Small intestine (tissue), 7 donors: ENCODE measurements around the gene EML1. TPM values are rescaled to one million over a fixed set of nuclear protein-coding genes. Genes with fewer than 3 reads are reported as not detected.

Experiments
- DNase-seq, 2 donors: peaks; one replicate each; pipeline versions ENCODE4 v3.0.0 to v3.0.0-alpha.2; 2013
- FAIRE-seq: peaks from 2 replicates; lab custom pipeline; 2012; peaks lifted over from hg19 to GRCh38; lab: Jason Lieb, UNC
- H3K27ac ChIP-seq, 3 donors: one replicate each; pipeline ENCODE4 v1.5.1; 2013; ENCODE audit warnings: low read length in 2 of 3, mild to moderate bottlenecking in 2 of 3, control low read depth in 1 of 3, inconsistent platforms in 1 of 3, low read depth in 1 of 3, moderate library complexity in 1 of 3
- H3K27me3 ChIP-seq, 3 donors: one replicate each; pipeline ENCODE4 v1.6.1; 2013; ENCODE audit warnings: low read length in 3 of 3, inconsistent platforms in 1 of 3; ENCODE audit not compliant: control insufficient read depth in 3 of 3, insufficient read depth in 3 of 3
- H3K36me3 ChIP-seq, 3 donors: one replicate each; pipeline ENCODE4 v1.6.1; 2013; ENCODE audit warnings: low read length in 3 of 3, inconsistent platforms in 1 of 3, low read depth in 1 of 3, mild to moderate bottlenecking in 1 of 3, moderate library complexity in 1 of 3; ENCODE audit not compliant: control insufficient read depth in 3 of 3, insufficient read depth in 2 of 3
- H3K4me1 ChIP-seq, 3 donors: one replicate each; pipeline ENCODE4 v1.6.1; 2013; ENCODE audit warnings: low read length in 2 of 3, inconsistent platforms in 1 of 3, low read depth in 1 of 3, mild to moderate bottlenecking in 1 of 3, moderate library complexity in 1 of 3; ENCODE audit not compliant: control insufficient read depth in 3 of 3, insufficient read depth in 2 of 3
- H3K4me3 ChIP-seq, 3 donors: one replicate each; pipeline ENCODE4 v1.5.1; 2013; ENCODE audit warnings: low read length in 3 of 3, control low read depth in 1 of 3, inconsistent platforms in 1 of 3, low read depth in 1 of 3, mild to moderate bottlenecking in 1 of 3, moderate library complexity in 1 of 3
- H3K9me3 ChIP-seq, 2 donors: one replicate each; pipeline ENCODE4 v1.6.1; 2013; ENCODE audit warnings: low read depth in 1 of 2, low read length in 1 of 2; ENCODE audit not compliant: control insufficient read depth in 2 of 2, insufficient read depth in 1 of 2
- WGBS, 3 donors: extraction: QIAGEN DNeasy Blood & Tissue Kit; methylation state at CpG; one replicate each; pipeline ENCODE4 v1.1.7; 2013; 5-methylcytosine and 5-hydroxymethylcytosine counted together
- polyA plus RNA-seq, 4 donors: library from polyadenylated mRNA; stranded (reverse) in 3 of 4; unstranded in 1 of 4; fragments of 200-250 nt in 3 of 4; fragments of 120-200 nt in 1 of 4; gene quantifications; one replicate each; pipeline versions ENCODE4 v1.2.1 to v1.2.3, GENCODE V29; 2013
- donor health status: healthy with polysubstance abuse.
- donor health status: control.
- donor health status: control.
- donor health status: Bipolar disorder and iron deficiency.
- donor health status: healthy.

The EML1 gene
- polyA plus RNA-seq, 4 donors = 0.22 to 20.7 (median 5.8) TPM

DNA sequence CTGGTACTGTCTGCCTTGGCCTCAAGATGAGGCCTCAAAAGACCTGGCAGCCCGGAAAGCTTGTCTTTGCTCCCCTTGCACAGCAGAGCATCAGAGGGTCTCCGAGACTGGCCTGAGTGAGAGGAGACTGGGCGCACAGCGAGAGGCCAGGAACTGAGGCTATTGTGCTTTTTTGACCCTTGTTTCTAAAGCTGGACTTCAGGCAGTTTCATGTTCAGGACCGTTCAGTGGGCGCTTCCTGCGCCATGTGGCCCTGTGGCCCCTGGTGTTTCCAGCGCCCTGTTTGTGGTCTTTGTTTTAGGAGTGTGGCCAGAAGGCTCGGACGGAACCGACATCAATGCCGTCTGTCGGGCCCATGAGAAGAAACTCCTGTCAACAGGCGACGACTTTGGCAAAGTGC, 145.7 kb downstream of the EML1 start:
- Histone ChIP-seq H3K4me1 (peaks cover 0 to 4% (median 0%) of the 10 kb centered on the region in 3 donors), H3K4me3 (no peak overlapping the region), H3K27me3 (no peaks in the 10 kb centered on the region), H3K36me3 (peaks cover 0 to 62% (median 0%) of the 10 kb centered on the region in 3 donors), H3K27ac (no peak overlapping the region), H3K9me3 (no peaks in the 10 kb centered on the region)
- WGBS, 3 donors = 91 to 98% (median 95%) methylated on average over 15 of the region's 15 CpGs
- DNase-seq = no peak
- FAIRE-seq = no peak

DNA sequence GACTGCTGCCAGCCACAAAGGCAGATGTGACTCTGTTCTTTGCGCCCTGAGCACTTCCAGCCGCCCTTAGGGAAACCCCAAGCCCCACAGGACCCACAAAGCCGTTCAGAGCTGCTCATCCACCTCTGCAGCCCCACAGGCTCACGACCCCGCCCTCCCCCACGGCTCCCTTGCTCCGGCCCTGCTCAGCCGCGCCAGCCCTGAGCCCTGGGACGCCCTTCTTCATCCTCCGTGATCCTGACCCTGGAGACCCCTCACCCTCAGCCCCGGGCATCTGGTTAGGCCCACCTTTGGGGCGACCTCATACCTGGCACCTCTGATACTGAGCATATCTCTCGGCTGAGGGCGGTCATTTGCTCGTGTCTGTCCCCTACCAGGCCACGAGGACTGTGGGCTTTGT, 146.2 kb downstream of the EML1 start:
- Histone ChIP-seq H3K36me3 (peaks cover 0 to 61% (median 0%) of the 10 kb centered on the region in 3 donors), H3K27me3 (no peaks in the 10 kb centered on the region), H3K4me1 (peaks cover 0 to 10% (median 0%) of the 10 kb centered on the region in 3 donors), H3K27ac (no peak overlapping the region), H3K4me3 (no peak overlapping the region), H3K9me3 (no peaks in the 10 kb centered on the region)
- no peak for DNase-seq
- no peak for FAIRE-seq
- whole genome bisulfite sequencing, 3 donors = 85 to 90% (median 89%) methylated on average over 17 of the region's 17 CpGs

- no peaks in the 10 kb centered on the region for H3K9me3 ChIP-seq
- no peak for DNase-seq
- no peaks in the 10 kb centered on the region for H3K27me3 ChIP-seq
- no peak for FAIRE-seq
- H3K4me3 ChIP-seq = no peak overlapping the region
- H3K36me3 ChIP-seq = peaks cover 0 to 60% (median 0%) of the 10 kb centered on the region in 3 donors
- H3K4me1 ChIP-seq = peaks cover 0 to 13% (median 0%) of the 10 kb centered on the region in 3 donors
- WGBS, 3 donors = 92 to 96% (median 93%) methylated on average over 14 to 15 of the region's 15 CpGs
- no peak overlapping the region for H3K27ac ChIP-seq
Observed at GRCh38 chr14:99940064-99940463, 146.9 kb downstream of the EML1 start.

GRCh38 chr14:99941211-99941610, 148.0 kb downstream of the EML1 start:
- Histone ChIP-seq H3K36me3 (peaks cover 0 to 59% (median 0%) of the 10 kb centered on the region in 3 donors), H3K4me3 (no peak overlapping the region)

DNA sequence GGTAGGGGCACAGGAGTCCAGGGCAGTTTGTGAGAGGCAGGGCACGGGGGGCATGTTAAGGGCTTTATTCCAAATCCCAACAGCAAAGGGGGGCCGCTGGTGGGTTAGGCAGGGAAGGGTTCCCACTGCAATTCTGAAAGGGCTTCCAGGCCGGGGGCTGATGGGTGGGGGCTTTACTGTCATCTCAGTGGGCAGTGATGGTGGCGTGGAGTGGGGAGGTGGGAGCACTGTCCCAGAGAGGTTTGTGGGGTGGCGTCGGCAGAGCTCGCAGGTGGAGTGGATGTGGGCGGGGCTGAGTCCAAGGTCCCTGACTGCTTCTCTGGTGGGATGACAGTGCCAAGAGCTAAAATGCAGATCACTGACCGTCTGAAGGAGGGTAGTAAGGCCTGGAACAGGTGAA, 150.4 kb downstream of the EML1 start:
- peak; percentile 28 to 43 for DNase-seq
- Histone ChIP-seq H3K4me3 (no peak overlapping the region), H3K27me3 (no peaks in the 10 kb centered on the region), H3K9me3 (no peaks in the 10 kb centered on the region), H3K4me1 (peaks cover 0 to 27% (median 2%) of the 10 kb centered on the region in 3 donors), H3K27ac (no peak overlapping the region), H3K36me3 (peaks cover 0 to 37% (median 0%) of the 10 kb centered on the region in 3 donors)
- FAIRE-seq = no peak
- 46 to 72% (median 46%) methylated on average over 9 of the region's 9 CpGs for WGBS, 3 donors

More at GRCh38 chr14:99941211-99941610, 148.0 kb downstream of the EML1 start:
- H3K9me3 ChIP-seq = no peaks in the 10 kb centered on the region
- FAIRE-seq (no peak), DNase-seq (no peak)
- H3K27me3 ChIP-seq = no peaks in the 10 kb centered on the region
- WGBS, 3 donors = 42 to 77% (median 50%) methylated on average over 1 of the region's 1 CpG
- H3K4me1 ChIP-seq = peaks cover 0 to 14% (median 0%) of the 10 kb centered on the region in 3 donors
- no peak overlapping the region for H3K27ac ChIP-seq

GRCh38 chr14:99944241-99944651, 151.0 kb downstream of the EML1 start:
- H3K4me3 ChIP-seq = no peak overlapping the region
- H3K9me3 ChIP-seq = no peaks in the 10 kb centered on the region
- no peaks in the 10 kb centered on the region for H3K27me3 ChIP-seq
- FAIRE-seq (no peak), DNase-seq (peak; percentile 77 to 88)
- H3K27ac ChIP-seq = peak overlapping the region in 1 of 3 donors; percentile 27
- H3K36me3 ChIP-seq = peaks cover 0 to 30% (median 0%) of the 10 kb centered on the region in 3 donors
- peaks cover 0 to 27% (median 2%) of the 10 kb centered on the region in 3 donors for H3K4me1 ChIP-seq
- 13 to 52% (median 39%) methylated on average over 13 of the region's 13 CpGs for WGBS, 3 donors

DNA sequence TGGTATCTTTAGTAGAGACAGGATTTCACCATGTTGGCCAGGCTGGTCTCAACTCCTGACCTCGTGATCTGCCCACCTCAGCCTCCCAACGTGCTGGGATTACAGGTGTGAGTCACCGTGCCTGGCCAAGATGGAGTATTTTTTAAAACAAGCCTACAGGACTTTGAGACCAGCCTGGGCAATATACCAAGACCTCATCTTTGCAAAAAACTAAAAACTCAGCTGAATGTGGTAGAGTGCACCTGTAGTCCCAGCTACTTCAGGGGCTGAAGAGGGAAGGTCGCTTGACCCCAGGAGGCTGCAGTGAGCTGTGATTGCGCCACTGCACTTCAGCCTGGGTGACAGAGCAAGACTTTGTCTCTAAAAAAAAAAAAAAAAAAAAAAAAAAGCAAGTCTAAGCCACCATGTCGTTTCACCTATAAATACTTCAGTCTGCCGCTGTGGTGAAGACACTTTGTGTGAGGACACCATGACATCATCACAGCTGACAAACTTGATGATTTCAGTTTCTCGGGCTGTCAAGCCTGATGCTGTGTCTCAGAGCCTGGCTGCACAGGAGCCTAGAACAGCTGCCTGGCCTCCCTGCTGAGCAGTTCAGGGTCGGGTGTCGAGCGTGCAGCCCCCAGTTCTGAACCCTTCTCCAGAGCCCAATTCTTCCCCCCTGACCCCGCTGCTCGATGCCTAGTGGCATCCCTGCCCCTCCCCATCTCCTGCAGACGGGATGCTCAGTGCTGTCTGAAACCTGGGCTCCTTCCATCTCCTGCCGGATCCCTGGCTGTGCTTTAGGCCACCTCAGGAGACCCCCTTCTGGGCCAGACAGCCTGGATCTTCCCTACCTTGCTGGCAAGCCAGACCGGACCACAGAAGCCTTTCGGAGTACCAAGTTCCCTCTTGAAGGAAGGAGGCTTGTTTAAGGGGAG, 152.8 kb downstream of the EML1 start:
- WGBS, 3 donors = 31 to 51% (median 41%) methylated on average over 17 of the region's 17 CpGs
- FAIRE-seq = no peak
- Histone ChIP-seq H3K36me3 (peaks cover 0 to 17% (median 0%) of the 10 kb centered on the region in 3 donors), H3K4me1 (peaks cover 0 to 27% (median 2%) of the 10 kb centered on the region in 3 donors), H3K9me3 (no peaks in the 10 kb centered on the region), H3K27me3 (peaks cover 0 to 1% (median 0%) of the 10 kb centered on the region in 3 donors), H3K4me3 (no peak overlapping the region), H3K27ac (no peak overlapping the region)
- peak; percentile 39 to 45 for DNase-seq

GRCh38 chr14:99946652-99947489, 153.7 kb downstream of the EML1 start:
- Histone ChIP-seq H3K4me1 (peaks cover 0 to 27% (median 2%) of the 10 kb centered on the region in 3 donors), H3K27me3 (peaks cover 0 to 5% (median 0%) of the 10 kb centered on the region in 3 donors), H3K9me3 (no peaks in the 10 kb centered on the region), H3K4me3 (no peak overlapping the region), H3K27ac (no peak overlapping the region), H3K36me3 (peaks cover 0 to 17% (median 0%) of the 10 kb centered on the region in 3 donors)
- peak; percentile 71 to 72 for DNase-seq
- WGBS, 3 donors = 25 to 32% (median 27%) methylated on average over 33 of the region's 33 CpGs
- FAIRE-seq = no peak
